NCI-H526 treated with DMSO at 0.1 percent for 48 hours (cell line): ENCODE results near the gene TWIST2.

Experiments used
- DNase-seq: peaks from one replicate; lab custom pipeline; 2025; lab: John Stamatoyannopoulos, UW

TWIST2 gene

GRCh38 chr2:238856713-238857567 lies 9.1 kb downstream of the TWIST2 start:
- no peak for DNase-seq

GRCh38 chr2:238857959-238858358 lies 10.1 kb downstream of the TWIST2 start:
- no peak for DNase-seq

- no peak for DNase-seq
Observed at GRCh38 chr2:238859636-238860347, 11.9 kb downstream of the TWIST2 start.

GRCh38 chr2:238861013-238861730 lies 13.3 kb downstream of the TWIST2 start:
- DNase-seq: no peak

GRCh38 chr2:238861766-238862315 lies 14.0 kb downstream of the TWIST2 start:
- DNase-seq: no peak

GRCh38 chr2:238862701-238863100 lies 14.8 kb downstream of the TWIST2 start:
- no peak for DNase-seq

GRCh38 chr2:238863231-238863630 lies 15.3 kb downstream of the TWIST2 start:
- DNase-seq: no peak

GRCh38 chr2:238863749-238864206 lies 15.9 kb downstream of the TWIST2 start:
- no peak for DNase-seq

- DNase-seq: no peak
Observed at GRCh38 chr2:238864207-238865014, 16.5 kb downstream of the TWIST2 start.

GRCh38 chr2:238865015-238865719 lies 17.3 kb downstream of the TWIST2 start:
- DNase-seq: no peak

GRCh38 chr2:238865744-238866355 lies 18.0 kb downstream of the TWIST2 start:
- DNase-seq: no peak

- no peak for DNase-seq
Observed at GRCh38 chr2:238866656-238867277, 18.9 kb downstream of the TWIST2 start.

GRCh38 chr2:238868067-238868524 lies 20.2 kb downstream of the TWIST2 start:
- DNase-seq: no peak

GRCh38 chr2:238868616-238869292 lies 20.9 kb downstream of the TWIST2 start:
- DNase-seq: no peak

- DNase-seq: no peak
Observed at GRCh38 chr2:238869293-238870124, 21.6 kb downstream of the TWIST2 start.

GRCh38 chr2:238870261-238870660 lies 22.4 kb downstream of the TWIST2 start:
- DNase-seq: no peak

- DNase-seq: no peak
Observed at GRCh38 chr2:238872026-238872425, 24.1 kb downstream of the TWIST2 start.
